HUES6 (cell line): ENCODE data around the gene SLC25A13.

Experiments used
- H3K27ac ChIP-seq: 2 replicates; pipeline ENCODE4 v1.7.0; 2013; ENCODE audit warnings: low read depth, mild to moderate bottlenecking, low read length, inconsistent platforms
- H3K27me3 ChIP-seq: 2 replicates; pipeline ENCODE4 v1.6.1; 2013; ENCODE audit warnings: low read length; ENCODE audit not compliant: control insufficient read depth, insufficient read depth
- H3K36me3 ChIP-seq: 2 replicates; pipeline ENCODE4 v1.6.1; 2013; ENCODE audit warnings: low read length; ENCODE audit not compliant: control insufficient read depth, insufficient read depth
- H3K4me1 ChIP-seq: 2 replicates; pipeline ENCODE4 v1.6.1; 2013; ENCODE audit warnings: low read length; ENCODE audit not compliant: control insufficient read depth, insufficient read depth
- H3K4me3 ChIP-seq: 2 replicates; pipeline ENCODE4 v1.5.1; 2013; ENCODE audit warnings: low read depth, low read length
- H3K9ac ChIP-seq: one replicate; pipeline ENCODE4 v1.6.1; 2013; ENCODE audit warnings: mild to moderate bottlenecking, low read length
- H3K9me3 ChIP-seq: 2 replicates; pipeline ENCODE4 v1.6.1; 2013; ENCODE audit warnings: low read depth, low read length; ENCODE audit not compliant: control insufficient read depth, insufficient read depth

Gene SLC25A13

DNA sequence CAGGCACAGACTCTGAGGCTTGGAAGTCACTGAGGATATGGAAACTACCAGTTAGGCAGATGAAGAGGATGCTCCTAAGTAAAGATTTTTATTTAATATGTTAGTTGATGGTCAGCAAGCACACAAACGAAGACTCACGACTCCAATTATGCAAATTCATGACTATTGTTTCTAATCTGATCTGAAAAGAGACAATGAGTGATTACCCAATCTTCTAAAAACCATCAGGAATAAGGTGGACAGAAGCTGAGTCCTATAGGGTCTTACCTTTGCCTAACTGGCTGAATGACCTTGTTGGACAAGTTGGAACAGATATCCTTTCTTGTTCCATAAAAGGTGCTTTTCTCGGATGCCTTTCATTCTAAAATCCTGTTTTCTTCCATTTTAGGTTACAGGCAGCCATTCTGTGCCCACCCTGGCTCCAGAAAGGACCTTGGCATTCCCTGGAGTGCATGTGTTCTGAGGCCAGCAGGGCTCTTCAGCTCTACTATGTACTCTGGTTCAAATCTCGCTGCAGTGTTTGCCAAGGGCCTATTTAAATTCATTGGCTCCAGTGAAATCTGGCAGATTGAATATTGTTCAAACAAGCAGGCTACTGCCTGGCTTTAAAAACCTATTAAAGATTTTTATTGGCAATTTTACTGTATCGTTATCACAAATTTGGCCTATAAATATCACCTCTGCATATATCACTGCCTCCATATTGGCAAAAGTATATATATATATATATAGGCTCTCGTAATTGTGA is 77.5 kb downstream of the SLC25A13 start:
- no peaks in the 10 kb centered on the region for H3K9me3 ChIP-seq
- no peak overlapping the region for H3K27ac ChIP-seq
- H3K36me3 ChIP-seq = no peaks in the 10 kb centered on the region
- no peaks in the 10 kb centered on the region for H3K27me3 ChIP-seq
- H3K9ac ChIP-seq = no peak overlapping the region
- H3K4me1 ChIP-seq = peaks cover 7% of the 10 kb centered on the region; the same call in 1 of the 2 replicates
- no peak overlapping the region for H3K4me3 ChIP-seq

DNA sequence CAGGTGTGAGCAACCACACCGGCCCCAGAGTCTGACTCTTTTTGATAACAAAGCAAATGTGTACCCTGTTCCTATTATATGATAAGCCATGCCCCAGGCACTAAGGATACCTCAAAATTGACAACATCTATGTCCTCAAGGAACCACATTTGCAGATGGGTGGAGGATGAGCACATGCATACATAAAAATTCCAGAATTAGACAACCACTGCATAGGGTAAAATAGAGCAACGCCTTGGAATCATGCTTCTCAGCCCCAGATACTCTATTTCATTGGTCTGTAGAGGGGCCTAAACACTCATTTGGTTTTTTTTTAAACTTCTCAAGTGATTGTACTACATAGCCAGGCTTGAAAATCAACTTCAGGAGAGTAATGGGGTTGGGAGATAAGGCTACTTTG is 78.7 kb downstream of the SLC25A13 start:
- Histone ChIP-seq H3K4me1 (peaks cover 7% of the 10 kb centered on the region; the same call in 1 of the 2 replicates), H3K36me3 (no peaks in the 10 kb centered on the region), H3K27ac (no peak overlapping the region), H3K9ac (no peak overlapping the region), H3K27me3 (no peaks in the 10 kb centered on the region), H3K4me3 (no peak overlapping the region), H3K9me3 (no peaks in the 10 kb centered on the region)

DNA sequence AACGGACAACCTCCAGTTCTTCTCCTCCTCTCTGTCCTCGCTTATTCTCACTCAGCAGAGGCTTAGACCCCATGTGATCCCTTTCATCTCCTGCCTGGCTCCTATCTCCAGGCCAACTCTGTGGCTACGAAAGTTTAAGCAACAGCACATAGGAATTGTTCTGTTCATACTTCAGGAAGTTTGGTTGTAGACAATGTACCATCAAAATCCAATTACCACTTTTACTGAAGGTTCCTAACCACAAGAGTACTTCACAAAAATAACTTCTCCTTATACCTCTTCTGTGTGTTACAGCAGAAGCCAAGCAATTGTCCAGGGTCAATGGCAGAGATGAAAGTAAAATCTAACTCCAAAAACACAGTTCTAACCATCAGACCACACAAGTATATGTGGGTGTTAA is 80.0 kb downstream of the SLC25A13 start:
- Histone ChIP-seq H3K27ac (no peak overlapping the region), H3K4me3 (no peak overlapping the region), H3K9me3 (no peaks in the 10 kb centered on the region), H3K27me3 (no peaks in the 10 kb centered on the region), H3K36me3 (no peaks in the 10 kb centered on the region), H3K9ac (no peak overlapping the region), H3K4me1 (peaks cover 7% of the 10 kb centered on the region; the same call in 1 of the 2 replicates)

DNA sequence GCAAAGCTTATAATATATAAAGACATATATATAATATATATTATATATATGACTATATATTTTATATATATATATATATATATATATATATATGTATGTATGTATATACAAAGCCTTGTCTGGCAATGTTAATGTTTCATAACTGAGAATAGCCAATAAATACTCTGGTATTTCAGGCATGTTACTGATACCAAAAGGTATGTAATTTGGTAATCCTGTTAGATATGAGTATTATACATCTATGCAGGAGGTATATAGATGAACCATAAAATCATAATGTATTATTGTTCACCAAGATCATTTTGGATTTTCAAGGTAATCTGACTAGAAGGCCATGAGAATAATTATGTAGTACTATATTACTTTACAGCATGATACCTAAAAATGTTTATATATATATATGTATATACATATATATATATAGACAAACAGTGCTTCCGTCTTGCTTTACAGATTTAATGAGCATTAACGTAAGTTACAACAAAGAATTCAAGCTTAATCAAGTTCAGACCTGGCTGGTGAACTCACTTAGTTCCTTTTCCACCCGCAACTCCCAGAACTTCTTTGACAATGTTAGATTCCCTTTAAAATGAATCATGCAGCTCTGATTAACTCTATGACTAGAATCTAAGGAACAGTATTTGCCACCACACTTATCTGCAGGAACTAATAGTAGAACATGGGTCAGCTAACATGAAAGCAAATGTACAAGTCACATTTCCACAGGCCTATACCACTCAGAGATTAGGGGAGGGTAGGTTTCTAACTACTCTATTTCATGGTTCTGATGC is 82.7 kb downstream of the SLC25A13 start:
- Histone ChIP-seq H3K9ac (no peak overlapping the region), H3K27me3 (no peaks in the 10 kb centered on the region), H3K4me1 (peaks cover 7% of the 10 kb centered on the region; the same call in 1 of the 2 replicates), H3K27ac (no peak overlapping the region), H3K36me3 (peaks cover 2% of the 10 kb centered on the region; the same call in 1 of the 2 replicates), H3K4me3 (no peak overlapping the region), H3K9me3 (no peaks in the 10 kb centered on the region)

DNA sequence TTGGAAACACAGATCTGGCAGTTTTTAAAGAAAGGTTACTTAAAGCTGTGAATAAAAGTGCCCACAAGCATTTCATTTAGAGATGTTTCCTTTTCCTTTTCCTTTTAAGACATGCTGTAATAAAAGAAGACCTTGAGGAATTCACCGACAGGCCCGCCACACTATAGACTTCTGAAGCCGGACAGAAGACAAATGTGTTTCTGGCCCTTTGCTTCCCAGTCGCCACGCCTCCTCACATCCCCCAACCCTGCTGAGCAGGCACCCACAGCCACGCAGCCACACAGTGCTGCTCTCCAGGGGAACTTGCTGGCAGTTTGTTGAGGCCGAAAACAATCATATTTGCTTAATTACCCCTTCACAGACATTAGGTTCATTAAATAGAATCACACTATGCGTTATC is 83.4 kb downstream of the SLC25A13 start:
- peaks cover 4% of the 10 kb centered on the region; the same call in 1 of the 2 replicates for H3K4me1 ChIP-seq
- H3K36me3 ChIP-seq = peaks cover 7% of the 10 kb centered on the region; the same call in 1 of the 2 replicates
- H3K27me3 ChIP-seq = no peaks in the 10 kb centered on the region
- no peaks in the 10 kb centered on the region for H3K9me3 ChIP-seq
- no peak overlapping the region for H3K4me3 ChIP-seq
- H3K9ac ChIP-seq = no peak overlapping the region
- no peak overlapping the region for H3K27ac ChIP-seq

DNA sequence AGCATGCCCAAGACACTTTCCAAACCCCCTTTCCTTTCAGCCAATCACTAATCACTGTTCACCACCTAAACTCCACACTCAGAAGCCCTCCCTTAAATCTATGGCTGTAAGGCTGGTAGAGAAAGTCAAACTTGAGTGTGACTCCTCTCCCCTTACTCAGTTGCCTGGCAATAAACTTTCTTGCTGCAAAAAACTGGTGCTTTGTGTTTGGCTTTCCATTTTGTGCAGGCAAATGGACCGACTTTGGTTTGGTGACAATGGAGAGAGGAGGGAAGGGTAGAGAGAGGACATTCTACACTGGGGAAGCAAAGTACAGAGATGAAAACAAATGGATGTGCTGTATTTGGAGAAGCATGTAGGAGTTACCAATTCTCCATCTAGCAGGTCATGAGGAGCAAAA is 84.9 kb downstream of the SLC25A13 start:
- H3K4me3 ChIP-seq = no peak overlapping the region
- no peaks in the 10 kb centered on the region for H3K27me3 ChIP-seq
- no peak overlapping the region for H3K9ac ChIP-seq
- peaks cover 3% of the 10 kb centered on the region; the same call in 1 of the 2 replicates for H3K4me1 ChIP-seq
- no peaks in the 10 kb centered on the region for H3K9me3 ChIP-seq
- H3K36me3 ChIP-seq = peaks cover 7% of the 10 kb centered on the region; the same call in 1 of the 2 replicates
- no peak overlapping the region for H3K27ac ChIP-seq

DNA sequence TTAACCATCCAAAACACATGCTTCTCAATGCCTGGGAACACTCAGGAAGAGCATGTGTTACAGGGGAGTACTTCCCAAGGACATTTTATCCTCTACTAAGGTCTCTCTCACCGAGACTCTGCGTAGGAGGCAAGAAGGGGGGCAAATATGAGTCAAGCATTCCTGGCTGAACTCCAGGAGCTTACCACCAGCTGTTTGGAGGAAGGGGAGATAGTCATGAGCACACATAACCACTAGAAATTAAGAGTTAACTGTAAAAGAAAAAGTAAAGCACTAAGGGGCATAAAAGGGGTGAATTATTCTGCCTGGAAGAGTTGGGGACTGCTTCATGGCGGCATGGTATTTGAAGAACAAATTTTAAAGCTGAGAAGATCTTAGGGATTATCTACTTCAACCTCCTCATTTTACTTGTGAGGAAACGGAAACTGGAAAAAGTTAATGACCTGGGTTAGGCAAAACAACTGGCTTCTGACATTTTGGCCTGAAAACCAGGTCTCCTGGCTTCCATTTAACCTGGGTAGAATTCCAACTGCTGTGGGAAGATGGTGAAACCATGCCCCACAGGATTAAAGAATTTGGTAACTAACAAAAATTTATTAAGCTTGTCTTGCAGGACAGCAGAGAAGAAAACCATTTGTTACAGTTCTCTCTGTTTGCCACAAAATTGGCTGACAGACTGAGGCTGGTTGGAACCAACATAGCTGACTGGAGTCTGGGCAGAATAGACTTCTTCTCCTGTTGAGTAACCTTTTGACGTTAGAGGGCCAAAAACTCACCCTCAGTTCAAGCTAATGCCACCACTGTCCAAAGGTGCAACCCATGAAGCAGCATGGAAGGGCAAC is 85.5 kb downstream of the SLC25A13 start:
- Histone ChIP-seq H3K9me3 (no peaks in the 10 kb centered on the region), H3K9ac (no peak overlapping the region), H3K27ac (no peak overlapping the region), H3K4me3 (no peak overlapping the region), H3K27me3 (no peaks in the 10 kb centered on the region), H3K36me3 (peaks cover 11% of the 10 kb centered on the region), H3K4me1 (no peaks in the 10 kb centered on the region)

DNA sequence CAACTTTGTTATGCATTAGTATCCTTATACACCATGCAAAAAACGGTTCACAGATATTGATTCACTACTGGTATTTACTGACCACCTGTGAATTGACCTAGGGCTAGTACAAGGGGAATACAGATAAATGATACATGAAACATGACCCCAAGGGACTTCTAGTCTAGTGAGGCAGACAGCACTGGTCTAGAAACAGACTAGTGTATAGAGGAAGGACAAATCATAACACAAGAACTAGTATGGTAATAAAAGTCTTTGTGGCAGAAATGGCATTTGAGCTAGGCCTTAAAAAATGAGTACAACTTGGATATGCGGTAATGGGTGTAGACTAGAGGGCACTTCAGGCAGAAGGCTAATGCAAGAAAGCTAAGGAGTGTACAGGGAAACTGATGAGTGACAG is 86.6 kb downstream of the SLC25A13 start:
- Histone ChIP-seq H3K36me3 (peaks cover 11% of the 10 kb centered on the region), H3K9ac (no peak overlapping the region), H3K4me3 (no peak overlapping the region), H3K27ac (no peak overlapping the region), H3K27me3 (no peaks in the 10 kb centered on the region), H3K9me3 (no peaks in the 10 kb centered on the region), H3K4me1 (no peaks in the 10 kb centered on the region)

DNA sequence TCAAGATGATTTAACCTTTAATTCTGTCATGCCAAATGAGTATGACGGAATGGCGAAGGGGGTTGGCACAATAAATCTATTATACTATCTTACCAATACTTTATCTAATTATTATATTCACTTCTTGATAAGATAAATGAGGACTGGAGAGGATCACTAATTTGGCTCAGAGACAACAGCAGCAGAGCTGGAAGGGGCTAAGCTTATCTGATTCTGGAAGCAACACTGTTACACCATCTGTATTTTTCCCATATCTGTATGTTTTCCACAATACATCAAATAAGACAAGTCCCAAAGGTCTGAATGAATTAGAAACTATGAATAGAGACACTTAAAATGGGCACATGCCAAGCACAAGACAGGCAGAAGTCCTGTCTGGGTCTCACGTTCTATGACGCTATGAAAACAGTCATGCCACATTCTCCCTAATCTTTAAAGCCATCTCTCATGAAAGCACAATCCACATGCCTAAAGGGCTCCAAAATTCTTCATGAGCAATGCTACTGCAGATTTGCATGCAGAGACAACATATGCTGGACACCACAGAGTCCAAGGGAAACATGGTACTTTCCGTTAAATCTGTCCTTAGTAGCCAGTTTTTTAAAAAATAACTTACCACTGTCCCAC is 88.3 kb downstream of the SLC25A13 start:
- Histone ChIP-seq H3K4me3 (no peak overlapping the region), H3K27me3 (no peaks in the 10 kb centered on the region), H3K36me3 (peaks cover 19% of the 10 kb centered on the region), H3K27ac (no peak overlapping the region), H3K4me1 (no peaks in the 10 kb centered on the region), H3K9me3 (peaks cover 2% of the 10 kb centered on the region; the same call in 1 of the 2 replicates), H3K9ac (no peak overlapping the region)

DNA sequence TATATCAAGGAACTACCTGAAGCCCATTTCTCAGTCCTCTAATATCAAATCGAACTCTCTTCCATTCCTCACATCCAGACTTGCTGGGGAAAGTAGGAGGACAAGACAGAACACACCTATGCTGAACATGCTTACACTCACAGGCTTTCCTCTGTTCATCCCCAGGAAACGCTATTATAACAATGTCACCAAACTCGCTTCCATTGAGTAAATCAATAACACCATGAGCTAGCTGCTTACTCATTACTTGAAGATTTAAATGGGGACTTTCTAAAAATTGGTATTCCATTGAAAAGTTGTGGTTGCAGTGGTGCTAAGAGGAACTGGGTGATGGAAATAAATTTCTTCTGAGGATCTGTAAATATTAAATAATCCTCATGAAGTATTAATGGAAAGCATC is 88.8 kb downstream of the SLC25A13 start:
- Histone ChIP-seq H3K27ac (no peak overlapping the region), H3K4me3 (no peak overlapping the region), H3K36me3 (peaks cover 19% of the 10 kb centered on the region), H3K9me3 (peaks cover 6% of the 10 kb centered on the region; the same call in 1 of the 2 replicates), H3K9ac (no peak overlapping the region), H3K4me1 (no peaks in the 10 kb centered on the region), H3K27me3 (no peaks in the 10 kb centered on the region)
